Measurements from ENCODE around the gene IFITM1. TPM values are rescaled to one million over a fixed set of nuclear protein-coding genes. Genes with fewer than 3 reads are reported as not detected.
"Not testable (repeated sequence)": the region's sequence is repeated elsewhere in the genome, so short reads cannot be mapped to it uniquely, and the experiment has no call there.

Gene IFITM1
- total RNA-seq, 1 donor from 2014 or later = 6.9 TPM

GRCh38 chr11:282171-282570 lies 31.7 kb upstream of the IFITM1 start:
- DNase-seq (ENCODE audit: low spot score in 2 of 2) = no peak

GRCh38 chr11:282630-283360 lies 31.0 kb upstream of the IFITM1 start:
- FAIRE-seq (no peak), DNase-seq (ENCODE audit: low spot score in 2 of 2) (no peak)

More at GRCh38 chr11:282171-282570, 31.7 kb upstream of the IFITM1 start:
- no peak for FAIRE-seq

- FAIRE-seq (no peak), DNase-seq (ENCODE audit: low spot score in 2 of 2) (no peak)
These were observed 30.3 kb upstream of the IFITM1 start for GRCh38 chr11:283405-284104.

- FAIRE-seq = no peak
- no peak for DNase-seq (ENCODE audit: low spot score in 2 of 2)
These were observed 29.5 kb upstream of the IFITM1 start for GRCh38 chr11:284105-285020.

GRCh38 chr11:285021-285893 lies 28.6 kb upstream of the IFITM1 start:
- DNase-seq (ENCODE audit: low spot score in 2 of 2) = no peak
- FAIRE-seq = no peak

GRCh38 chr11:285894-286220 lies 28.0 kb upstream of the IFITM1 start:
- no peak for FAIRE-seq
- DNase-seq (ENCODE audit: low spot score in 2 of 2) = no peak

GRCh38 chr11:286977-287820 lies 26.6 kb upstream of the IFITM1 start:
- not testable (repeated sequence) for DNase-seq (ENCODE audit: low spot score in 2 of 2); FAIRE-seq

GRCh38 chr11:287821-288477 lies 25.9 kb upstream of the IFITM1 start:
- FAIRE-seq (no peak), DNase-seq (ENCODE audit: low spot score in 2 of 2) (no peak)

GRCh38 chr11:288478-289397 lies 25.1 kb upstream of the IFITM1 start, which contains the start of gene PGGHG:
TSS of gene PGGHG (plus strand) at chr11:289126. CDS start at chr11:289817, 691 bp downstream.
- FAIRE-seq (no peak), DNase-seq (ENCODE audit: low spot score in 2 of 2) (peak; percentile 85 to 95)

- FAIRE-seq (no peak), DNase-seq (ENCODE audit: low spot score in 2 of 2) (no peak)
These were observed 24.5 kb upstream of the IFITM1 start for GRCh38 chr11:289398-289711.

- FAIRE-seq (no peak), DNase-seq (ENCODE audit: low spot score in 2 of 2) (no peak)
These were observed 23.9 kb upstream of the IFITM1 start for GRCh38 chr11:289712-290620.

- DNase-seq (ENCODE audit: low spot score in 2 of 2) (no peak), FAIRE-seq (no peak)
These were observed 23.1 kb upstream of the IFITM1 start for GRCh38 chr11:290621-291231.

- DNase-seq (ENCODE audit: low spot score in 2 of 2) (no peak), FAIRE-seq (no peak)
These were observed 22.3 kb upstream of the IFITM1 start for GRCh38 chr11:291281-292210.

- DNase-seq (ENCODE audit: low spot score in 2 of 2) (no peak), FAIRE-seq (no peak)
These were observed 21.4 kb upstream of the IFITM1 start for GRCh38 chr11:292211-293121.
